ENCODE results near the gene SNAPC1.

GRCh38 chr14:61720741-61721140 lies 41.5 kb upstream of the SNAPC1 start:
- TF ChIP-seq CTCF (IDR thresholded peaks at IDR 0.05), result no peak
- no peak for TF ChIP-seq POLR2A (IDR thresholded peaks at IDR 0.05)

Data from esophagus squamous epithelium (tissue), 4 donors.